Erythroblast (primary cell): Measurements from ENCODE around the gene CST8.
"Not testable (repeated sequence)": the region's sequence is repeated elsewhere in the genome, so short reads cannot be mapped to it uniquely, and the experiment has no call there.

Experiments used
- GATA1 ChIP-seq: IDR thresholded peaks from 2 replicates; pipeline ENCODE4 v1.6.1; 2011; ENCODE audit warnings: low read depth, mild to moderate bottlenecking, control low read depth, low read length, moderate library complexity
- POLR2A ChIP-seq: IDR thresholded peaks from 2 replicates; pipeline ENCODE4 v1.6.1; 2011; ENCODE audit warnings: mild to moderate bottlenecking, low read length

- TF ChIP-seq POLR2A, GATA1: not testable (repeated sequence)
These were observed 18.6 kb upstream of the CST8 start for GRCh38 chr20:23472306-23472705.
